ENCODE data around the gene NEK1. TPM values are rescaled to one million over a fixed set of nuclear protein-coding genes. Genes with fewer than 3 reads are reported as not detected.

NEK1 gene
- total and polyA plus RNA-seq, 2 of the 4 experiments (the other 2 are of a cell fraction), result 3.3 to 3.9 TPM

DNA sequence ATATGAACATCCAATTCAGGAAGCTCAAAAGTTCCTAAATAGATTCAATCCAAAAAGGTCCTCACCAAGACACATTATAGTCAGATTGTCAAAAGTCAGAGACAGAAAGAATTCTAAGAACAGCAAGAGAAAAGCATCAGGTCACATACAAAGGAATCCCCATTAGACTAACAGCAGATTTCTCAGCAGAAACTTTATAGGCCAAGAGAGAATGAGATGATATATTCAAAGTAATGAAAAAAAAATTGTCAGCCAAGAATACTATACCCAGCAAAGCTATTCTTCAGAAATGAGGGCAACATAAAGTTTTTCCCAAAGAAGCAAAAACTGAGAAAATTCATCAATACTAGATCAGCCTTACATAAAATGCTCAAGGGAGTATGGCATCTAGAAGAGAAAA, 235.0 kb downstream of the NEK1 start:
- BruUV-seq (replicated peaks), result no TSS peak
- H2AK5ac ChIP-seq (ENCODE audit: low read depth, low read length), result no peak overlapping the region
- TF ChIP-seq, protein P1, sequence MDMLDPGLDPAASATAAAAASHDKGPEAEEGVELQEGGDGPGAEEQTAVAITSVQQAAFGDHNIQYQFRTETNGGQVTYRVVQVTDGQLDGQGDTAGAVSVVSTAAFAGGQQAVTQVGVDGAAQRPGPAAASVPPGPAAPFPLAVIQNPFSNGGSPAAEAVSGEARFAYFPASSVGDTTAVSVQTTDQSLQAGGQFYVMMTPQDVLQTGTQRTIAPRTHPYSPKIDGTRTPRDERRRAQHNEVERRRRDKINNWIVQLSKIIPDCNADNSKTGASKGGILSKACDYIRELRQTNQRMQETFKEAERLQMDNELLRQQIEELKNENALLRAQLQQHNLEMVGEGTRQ (IDR thresholded peaks at IDR 0.05; ENCODE audit: low read depth, low read length), result no peak
- TF ChIP-seq FOS (IDR thresholded peaks at IDR 0.05; ENCODE audit: low read depth, low read length), result no peak
- no peak for TF ChIP-seq SMC3 (IDR thresholded peaks at IDR 0.05; ENCODE audit: low read depth, low read length)
- no peak for TF ChIP-seq RAD21 (IDR thresholded peaks at IDR 0.05; ENCODE audit: low read length)
- TF ChIP-seq, protein P2, sequence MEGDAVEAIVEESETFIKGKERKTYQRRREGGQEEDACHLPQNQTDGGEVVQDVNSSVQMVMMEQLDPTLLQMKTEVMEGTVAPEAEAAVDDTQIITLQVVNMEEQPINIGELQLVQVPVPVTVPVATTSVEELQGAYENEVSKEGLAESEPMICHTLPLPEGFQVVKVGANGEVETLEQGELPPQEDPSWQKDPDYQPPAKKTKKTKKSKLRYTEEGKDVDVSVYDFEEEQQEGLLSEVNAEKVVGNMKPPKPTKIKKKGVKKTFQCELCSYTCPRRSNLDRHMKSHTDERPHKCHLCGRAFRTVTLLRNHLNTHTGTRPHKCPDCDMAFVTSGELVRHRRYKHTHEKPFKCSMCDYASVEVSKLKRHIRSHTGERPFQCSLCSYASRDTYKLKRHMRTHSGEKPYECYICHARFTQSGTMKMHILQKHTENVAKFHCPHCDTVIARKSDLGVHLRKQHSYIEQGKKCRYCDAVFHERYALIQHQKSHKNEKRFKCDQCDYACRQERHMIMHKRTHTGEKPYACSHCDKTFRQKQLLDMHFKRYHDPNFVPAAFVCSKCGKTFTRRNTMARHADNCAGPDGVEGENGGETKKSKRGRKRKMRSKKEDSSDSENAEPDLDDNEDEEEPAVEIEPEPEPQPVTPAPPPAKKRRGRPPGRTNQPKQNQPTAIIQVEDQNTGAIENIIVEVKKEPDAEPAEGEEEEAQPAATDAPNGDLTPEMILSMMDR (conservative IDR thresholded peaks at IDR 0.05; ENCODE audit: low read depth, low read length), result no peak
- no peak for DNase-seq
- H3K4me2 ChIP-seq (ENCODE audit: low read depth, low read length), result no peak overlapping the region
- no peak overlapping the region for H3K27ac ChIP-seq (ENCODE audit: insufficient read depth, low read length)
- H3K9ac ChIP-seq (ENCODE audit: low read depth, low read length), result no peak overlapping the region
- no peak overlapping the region for H3K56ac ChIP-seq (ENCODE audit: extremely low read depth, insufficient read depth, low read length)
- no peak overlapping the region for H4K8ac ChIP-seq (ENCODE audit: low read depth in 2 of 2, low read length in 2 of 2)
- no peak overlapping the region for H2BK20ac ChIP-seq (ENCODE audit: low read depth, low read length)
- no peak overlapping the region for H4K91ac ChIP-seq (ENCODE audit: insufficient read depth, low read depth, low read length)
- H3K14ac ChIP-seq (replicated peaks; ENCODE audit: low read depth, low read length), result no peak overlapping the region
- H3K18ac ChIP-seq (ENCODE audit: low read depth, low read length), result no peak overlapping the region
- no peak overlapping the region for H2BK120ac ChIP-seq (ENCODE audit: low read depth, low read length)
- H2BK15ac ChIP-seq (ENCODE audit: low read depth, low read length), result no peak overlapping the region
- dilution Hi-C loops (cut with HindIII; ENCODE audit: low sequenced_read_pairs, unreplicated experiment) (no loop called here), in situ Hi-C loops (cut with MboI; ENCODE audit: low sequenced_read_pairs) (no loop called here), intact Hi-C loops (cut with micrococcal nuclease) (no loop called here)
- no peak overlapping the region for H3K4ac ChIP-seq (ENCODE audit: low read depth, low read length)
- no peaks in the 10 kb centered on the region for H3K4me1 ChIP-seq (ENCODE audit: control insufficient read depth, insufficient read depth, low read length)
- H3K36me3 ChIP-seq (ENCODE audit: control insufficient read depth, insufficient read depth, low read length), result no peaks in the 10 kb centered on the region
- no peak overlapping the region for H2AK9ac ChIP-seq (replicated peaks; ENCODE audit: low read depth, low read length, poor library complexity)
- H3K9me1 ChIP-seq (ENCODE audit: insufficient read depth, low read length), result no peaks in the 10 kb centered on the region
- no peaks in the 10 kb centered on the region for H3K27me3 ChIP-seq (ENCODE audit: control insufficient read depth, insufficient read depth, low read length)
- no peak overlapping the region for H2AFZ ChIP-seq (replicated peaks; ENCODE audit: low read length, poor library complexity)
- no peak overlapping the region for H2BK5ac ChIP-seq (ENCODE audit: low read depth, low read length, poor library complexity, severe bottlenecking)
- ChIA-PET CTCF (interaction anchor here (0.7 kb wide), 1 partner anchor 9 kb away, joined by 3 read pairs; no protein-coding TSS in a partner anchor), POLR2A (ENCODE audit: unreplicated experiment) (no interaction called here)
- H3K23ac ChIP-seq (ENCODE audit: low read depth, low read length), result no peak overlapping the region
- H4K5ac ChIP-seq (ENCODE audit: low read depth, low read length), result no peak overlapping the region
- no peak for ATAC-seq (ENCODE audit: low read depth)
- H3K79me1 ChIP-seq (ENCODE audit: low read depth in 1 of 2, low read length in 2 of 2), result no peaks in the 10 kb centered on the region
- H3K4me3 ChIP-seq (ENCODE audit: insufficient read depth, low read depth, low read length), result no peak overlapping the region
- peaks cover 15% of the 10 kb centered on the region for H3K9me3 ChIP-seq (ENCODE audit: control insufficient read depth, insufficient read depth, low read length)
- no peaks in the 10 kb centered on the region for H4K20me1 ChIP-seq (ENCODE audit: insufficient read depth, low read length)

All from IMR-90 (cell line).